GM13977 (cell line): ENCODE results near the gene SPDYE2B.
"Not testable (repeated sequence)": the region's sequence is repeated elsewhere in the genome, so short reads cannot be mapped to it uniquely, and the experiment has no call there.

ENCODE experiments used
- DNase-seq: peaks from one replicate; pipeline ENCODE4 v3.0.0; 2012; ENCODE audit warnings: low spot score
- in situ Hi-C: fragments of 300-500 bp; cut with MboI; formaldehyde crosslinking; loops from one replicate; pipeline ENCODE4 v1.12.0; 2022; ENCODE audit warnings: low sequenced_read_pairs, low pct_unique_long_range_greater_than_20kb, mixed read lengths, inconsistent platforms; ENCODE audit not compliant: unreplicated experiment

Gene SPDYE2B

DNA sequence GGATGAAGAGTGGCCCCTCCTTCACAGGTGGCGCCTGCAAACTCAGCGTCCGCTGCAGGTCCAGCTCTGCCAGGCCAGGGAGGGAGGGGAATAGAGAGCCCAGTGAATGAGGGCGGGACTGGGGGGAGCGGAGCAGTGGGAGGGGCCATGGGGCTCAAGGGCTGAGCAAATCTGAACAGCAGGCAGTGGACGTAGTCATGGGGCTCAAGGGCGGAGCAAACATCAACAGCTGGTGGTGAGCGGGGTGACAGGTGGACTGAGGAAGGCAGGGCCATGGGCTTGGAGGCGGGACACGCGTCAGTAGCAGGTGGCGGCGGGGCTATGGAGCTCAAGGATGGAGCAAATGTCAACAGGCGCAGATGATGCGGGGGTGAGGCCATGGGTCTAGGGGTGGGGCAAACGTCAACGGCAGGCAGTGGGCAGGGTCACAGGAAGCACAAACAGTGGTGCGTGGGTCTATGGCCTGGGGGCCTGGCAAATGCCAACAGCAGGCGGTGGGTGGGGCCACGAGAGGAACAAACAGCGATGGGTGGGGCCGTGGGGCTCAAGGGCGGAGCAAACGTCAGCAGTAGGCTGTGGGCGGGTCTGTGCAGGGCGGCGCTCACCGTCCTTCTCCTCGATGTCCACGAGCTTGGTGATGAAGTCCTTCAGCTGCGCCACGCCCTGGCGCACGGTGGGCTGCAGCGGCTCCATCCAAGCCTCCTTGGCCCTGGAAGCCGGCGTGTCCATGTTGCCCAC, 38.3 kb downstream of the SPDYE2B start:
- DNase-seq, in situ Hi-C loops: not testable (repeated sequence)

DNA sequence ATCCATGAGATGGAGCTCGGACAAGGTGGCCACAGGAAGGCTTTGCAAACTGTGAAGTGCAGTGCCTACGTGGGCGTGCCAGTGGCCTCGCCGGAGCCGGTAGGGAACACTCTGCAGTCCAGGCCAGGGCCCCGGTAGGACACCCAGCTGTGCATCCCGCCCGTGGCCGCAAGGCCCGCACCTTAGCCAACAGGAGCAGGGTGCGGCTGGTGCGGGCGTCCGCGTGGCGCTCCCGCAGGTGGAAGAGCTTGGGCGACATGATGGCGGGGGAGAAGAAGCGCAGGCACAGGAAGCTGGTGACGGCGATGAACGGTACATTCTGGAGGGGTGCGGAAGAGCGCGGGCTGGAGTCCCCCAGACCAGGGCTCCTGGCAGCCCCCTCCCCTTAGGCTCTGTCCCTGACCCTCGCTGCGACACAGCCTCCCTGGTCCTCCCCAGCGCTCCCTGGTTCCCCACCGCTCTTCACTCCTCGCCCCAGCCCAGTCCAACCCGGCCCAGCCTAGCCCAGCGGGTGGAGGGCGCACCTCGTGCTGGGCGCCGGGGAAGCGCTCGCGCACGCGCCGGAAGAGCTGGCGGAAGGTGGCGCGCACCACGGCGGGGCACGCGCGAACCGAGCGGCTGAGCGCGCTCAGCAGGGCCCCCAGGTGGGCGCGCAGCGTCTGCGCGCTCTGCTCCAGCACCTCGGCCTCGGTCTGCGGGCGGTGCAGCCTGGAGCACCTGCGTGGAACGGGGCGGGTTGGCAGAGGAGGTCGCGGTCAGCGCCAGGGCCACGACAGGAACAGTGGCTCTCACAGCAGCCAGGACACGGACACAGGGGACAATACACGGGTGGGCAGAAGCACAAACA, 39.5 kb downstream of the SPDYE2B start:
- DNase-seq, in situ Hi-C loops: not testable (repeated sequence)

DNA sequence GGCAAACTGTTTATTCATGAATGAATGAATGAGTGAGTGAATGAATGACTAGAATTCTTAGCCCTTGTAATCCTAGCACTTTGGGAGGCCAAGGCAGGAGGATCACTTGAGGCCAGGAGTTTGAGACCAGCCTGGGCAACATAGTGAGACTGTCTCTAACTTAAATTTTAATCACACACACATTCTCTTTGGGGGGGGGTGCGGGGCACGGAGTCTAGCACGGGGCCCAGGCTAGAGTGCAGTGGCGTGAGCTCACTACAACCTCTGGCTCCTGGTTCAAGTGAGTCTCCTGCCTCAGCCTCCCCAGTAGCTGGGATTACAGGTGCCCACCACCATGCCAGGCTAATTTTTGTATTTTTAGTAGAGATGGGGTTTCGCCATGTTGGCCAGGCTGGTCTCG, 40.5 kb downstream of the SPDYE2B start:
- DNase-seq, in situ Hi-C loops: not testable (repeated sequence)

DNA sequence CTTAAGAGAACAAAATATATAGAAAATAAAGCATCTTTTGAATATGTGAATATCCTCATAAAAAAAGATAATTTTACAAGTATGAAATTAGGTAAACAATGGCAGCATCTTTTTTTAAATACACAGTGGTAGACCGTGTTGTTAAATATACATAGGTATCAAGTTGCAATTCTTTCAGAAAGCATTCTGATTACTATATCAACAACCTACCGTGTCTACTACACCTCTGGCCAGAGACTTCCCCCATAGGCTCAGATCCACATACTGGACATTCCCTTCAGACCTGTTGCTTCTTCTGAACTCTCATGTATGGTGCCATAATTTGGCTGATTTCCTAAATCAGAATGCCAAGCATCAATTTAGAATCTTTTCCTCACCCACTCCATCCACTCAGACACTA, 43.9 kb downstream of the SPDYE2B start:
- in situ Hi-C loops: not testable (repeated sequence)

DNA sequence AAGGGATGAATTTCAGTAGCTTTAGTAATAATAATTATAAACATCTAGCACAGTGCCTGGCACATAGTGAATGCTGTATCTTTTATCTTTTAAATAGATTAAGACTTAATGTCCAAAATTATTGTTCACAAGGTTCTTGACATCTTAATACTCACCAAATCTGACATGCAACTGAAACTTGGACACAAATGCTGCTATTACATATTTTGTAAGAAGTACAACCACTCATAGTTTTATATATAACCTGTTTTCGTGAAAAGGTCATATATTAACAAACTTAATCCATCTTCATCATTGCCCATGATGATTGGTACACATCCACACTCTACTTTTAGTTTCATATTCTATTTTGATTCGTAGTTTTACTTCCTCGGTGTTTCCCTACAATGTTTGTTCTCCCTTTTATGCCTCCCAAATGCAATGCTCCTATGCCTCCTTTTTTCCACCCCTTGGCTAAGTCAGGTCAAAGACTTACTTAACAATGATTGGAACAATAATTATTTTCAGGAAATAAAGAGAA, 45.0 kb downstream of the SPDYE2B start:
- DNase-seq, in situ Hi-C loops: not testable (repeated sequence)

More for the DNA sequence above, 43.9 kb downstream of the SPDYE2B start:
- not testable (repeated sequence) for DNase-seq

DNA sequence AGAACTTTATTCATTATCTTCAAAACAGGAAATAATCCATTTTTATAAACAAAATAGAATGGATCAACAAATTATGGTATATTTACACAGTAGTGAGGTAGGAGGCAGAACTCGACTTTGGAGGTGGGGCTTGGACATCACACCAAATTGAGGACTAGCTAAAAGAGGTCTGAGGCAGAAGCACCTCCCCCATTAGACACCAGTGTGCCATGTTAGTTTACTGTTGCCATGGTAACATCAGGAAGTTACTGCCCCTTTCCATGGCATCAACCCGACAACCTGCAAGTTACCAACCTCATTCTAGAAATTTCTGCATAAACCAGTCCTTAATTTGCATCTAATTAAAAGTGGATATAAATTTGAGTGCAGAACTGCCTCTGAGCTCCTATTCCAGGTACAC, 45.9 kb downstream of the SPDYE2B start:
- in situ Hi-C loops, DNase-seq: not testable (repeated sequence)

DNA sequence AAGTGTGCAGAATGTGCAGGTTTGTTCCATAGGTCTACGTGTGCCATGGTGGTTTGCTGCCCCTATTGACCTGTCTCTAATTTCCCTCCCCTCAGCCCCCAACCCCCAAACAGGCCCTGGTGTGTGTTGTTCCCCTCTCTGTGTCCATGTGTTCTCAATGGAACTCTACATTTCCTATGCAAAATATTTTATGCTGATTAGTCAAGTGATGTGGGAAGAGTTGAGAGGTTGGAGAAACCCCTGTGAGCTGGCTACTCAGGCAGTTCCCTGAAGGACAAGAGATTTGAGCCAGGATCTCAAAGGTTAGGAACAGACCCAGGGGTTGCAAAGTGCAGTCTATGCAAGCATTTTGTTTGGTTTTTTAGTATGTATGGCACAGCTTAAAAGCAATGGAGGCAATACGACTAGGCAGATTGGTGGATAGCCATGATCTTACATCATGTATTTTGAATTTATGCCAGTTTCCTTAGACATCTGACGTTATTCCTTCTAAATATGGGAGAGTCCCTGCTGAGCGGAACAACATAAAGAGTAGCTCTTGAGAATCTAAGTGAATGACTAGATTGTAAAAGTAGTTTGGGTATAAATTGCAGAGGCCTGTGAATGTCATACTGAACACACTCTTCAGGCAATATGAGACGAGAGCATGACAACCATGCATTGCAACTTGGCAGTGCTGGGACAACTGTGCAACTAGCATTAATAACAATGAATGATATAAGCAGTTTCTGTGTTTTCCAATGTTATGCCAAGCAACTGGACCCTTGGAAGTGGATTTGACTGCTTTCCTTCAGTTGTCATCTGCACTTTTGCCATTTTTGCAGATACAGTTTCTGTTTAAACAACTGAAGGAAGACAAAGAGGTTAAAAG, 47.8 kb downstream of the SPDYE2B start:
- DNase-seq, in situ Hi-C loops: not testable (repeated sequence)

DNA sequence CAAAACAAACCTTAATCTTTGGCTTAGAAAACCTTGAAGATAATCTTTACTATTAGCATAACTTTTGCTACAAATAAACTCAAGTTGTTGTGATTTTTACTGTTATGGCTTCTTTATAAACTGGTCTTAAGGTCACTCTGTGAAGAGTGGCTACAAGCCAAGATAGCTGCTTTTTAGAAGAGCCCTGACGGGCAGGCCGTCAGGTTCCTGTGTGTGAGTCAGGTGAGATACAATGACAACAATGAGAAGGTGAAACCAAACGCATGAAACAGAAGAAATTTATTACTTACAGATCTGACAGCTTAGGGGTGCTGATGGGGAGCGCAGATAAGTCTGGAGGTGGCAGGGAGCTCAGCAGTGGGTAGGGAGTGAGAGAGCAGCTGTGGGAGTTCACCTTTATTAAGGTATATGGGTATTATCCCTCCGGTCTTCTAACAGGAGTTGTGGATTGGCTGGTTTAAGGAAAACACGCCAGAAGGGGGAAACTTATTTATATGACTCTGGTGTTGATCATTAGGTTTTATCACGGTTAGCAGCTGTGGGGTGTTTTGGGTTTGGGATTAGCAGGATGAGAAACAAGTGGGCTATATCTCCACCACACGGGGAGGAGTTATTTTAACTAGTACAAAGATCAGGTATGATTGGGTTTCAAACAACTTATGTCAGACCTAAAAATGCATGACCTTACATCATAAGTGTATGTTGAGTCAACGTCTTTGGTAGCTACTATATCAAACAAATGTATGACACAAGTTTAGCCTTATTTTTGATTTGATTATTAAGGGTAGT, 49.0 kb downstream of the SPDYE2B start:
- in situ Hi-C loops, DNase-seq: not testable (repeated sequence)
